ENCODE measurements around the gene XRN1. TPM values are rescaled to one million over a fixed set of nuclear protein-coding genes. Genes with fewer than 3 reads are reported as not detected.
"Not testable (repeated sequence)": the region's sequence is repeated elsewhere in the genome, so short reads cannot be mapped to it uniquely, and the experiment has no call there.

The XRN1 gene
- total RNA-seq, 2 experiments from 2014 or later: 27.9 to 29.4 TPM

GRCh38 chr3:142436951-142437585 is 10.8 kb downstream of the XRN1 start:
- CTCF ChIA-PET: no interaction called here
- POLR2A ChIA-PET: no interaction called here

- CTCF ChIA-PET: no interaction called here
- POLR2A ChIA-PET: interaction anchor here (0.7 kb wide), 1 partner anchor 98 kb away, joined by 6 read pairs; no protein-coding TSS in a partner anchor
Measured at GRCh38 chr3:142434503-142434902, 13.3 kb downstream of the XRN1 start.

- ChIA-PET POLR2A (no interaction called here), CTCF (no interaction called here)
Measured at GRCh38 chr3:142433110-142433509, 14.7 kb downstream of the XRN1 start.

GRCh38 chr3:142429582-142429981 is 18.3 kb downstream of the XRN1 start:
- CTCF ChIA-PET: no interaction called here
- POLR2A ChIA-PET: no interaction called here

- ChIA-PET POLR2A (no interaction called here), CTCF (no interaction called here)
Measured at GRCh38 chr3:142424754-142425153, 23.1 kb downstream of the XRN1 start.

DNA sequence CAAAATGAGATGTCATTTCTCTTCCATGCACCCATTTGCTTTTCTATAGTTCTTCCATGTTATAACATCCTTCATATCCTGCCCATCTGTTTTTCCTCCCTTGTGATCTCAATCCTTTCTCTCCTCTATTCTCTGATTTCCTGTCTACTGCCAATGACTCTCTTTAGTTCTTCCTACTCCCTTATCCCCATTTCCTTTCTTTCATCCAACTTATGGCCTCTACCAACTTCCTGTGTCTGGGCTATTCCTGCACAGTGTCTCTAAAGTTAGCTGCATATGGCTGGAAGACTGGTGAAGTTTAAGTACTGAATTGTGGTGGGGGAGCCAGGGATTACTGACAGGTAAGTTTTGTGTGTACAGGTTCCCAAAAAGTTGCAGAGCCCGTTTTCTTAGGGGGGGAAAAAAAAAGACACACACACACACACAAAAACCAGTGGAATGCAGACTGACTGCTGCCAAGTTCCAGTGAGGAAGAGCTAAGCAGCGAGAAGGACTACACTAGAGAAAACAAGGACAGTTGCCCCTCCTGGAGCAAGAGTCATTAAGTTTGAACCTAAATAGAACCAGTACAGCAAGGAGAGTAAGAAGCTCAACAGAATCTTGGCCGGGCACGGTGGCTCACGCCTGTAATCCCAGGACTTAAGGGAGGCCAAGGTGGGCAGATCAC is 28.8 kb downstream of the XRN1 start:
- ChIA-PET CTCF (no interaction called here), POLR2A (no interaction called here)

DNA sequence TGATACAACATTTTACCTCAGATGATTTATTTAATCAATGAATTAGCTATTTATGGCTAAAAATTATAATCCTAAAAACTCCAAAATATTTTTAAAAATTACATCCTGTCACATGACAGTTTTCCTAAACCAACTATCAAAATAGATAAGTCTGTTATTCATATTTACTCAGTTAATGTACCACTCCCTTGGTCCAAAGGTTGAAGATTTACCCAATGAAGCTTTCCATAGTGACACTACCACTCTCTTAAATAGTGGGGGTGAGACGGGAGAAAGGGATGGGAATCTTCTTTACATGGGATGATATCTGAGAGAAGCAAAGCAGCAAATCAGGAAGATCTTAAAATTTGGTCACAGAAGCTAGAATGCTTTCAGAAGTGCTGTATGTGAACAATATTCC is 30.5 kb downstream of the XRN1 start:
- ChIA-PET POLR2A (no interaction called here), CTCF (no interaction called here)

DNA sequence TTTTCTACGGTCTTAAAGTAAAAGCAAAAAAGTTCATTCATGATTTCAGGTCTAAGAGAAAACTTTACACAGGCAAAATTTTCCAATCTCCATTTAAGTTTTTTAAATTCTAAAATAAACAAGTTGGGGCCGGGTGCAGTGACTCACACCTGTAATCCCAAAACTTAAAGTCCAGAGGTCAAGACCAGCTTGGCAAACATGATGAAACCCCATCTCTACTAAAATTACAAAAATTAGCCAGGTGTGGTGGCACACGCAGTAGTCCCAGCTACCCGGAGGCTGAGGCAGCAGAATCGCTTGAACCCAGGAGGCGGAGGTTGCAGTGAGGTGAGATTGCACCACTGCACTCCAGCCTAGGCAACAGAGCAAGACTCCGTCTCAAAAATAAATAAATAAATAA is 47.3 kb downstream of the XRN1 start:
- POLR2A ChIA-PET, CTCF ChIA-PET: not testable (repeated sequence)

- POLR2A ChIA-PET: no interaction called here
- CTCF ChIA-PET: no interaction called here
Measured at GRCh38 chr3:142394921-142395622, 52.8 kb downstream of the XRN1 start.

DNA sequence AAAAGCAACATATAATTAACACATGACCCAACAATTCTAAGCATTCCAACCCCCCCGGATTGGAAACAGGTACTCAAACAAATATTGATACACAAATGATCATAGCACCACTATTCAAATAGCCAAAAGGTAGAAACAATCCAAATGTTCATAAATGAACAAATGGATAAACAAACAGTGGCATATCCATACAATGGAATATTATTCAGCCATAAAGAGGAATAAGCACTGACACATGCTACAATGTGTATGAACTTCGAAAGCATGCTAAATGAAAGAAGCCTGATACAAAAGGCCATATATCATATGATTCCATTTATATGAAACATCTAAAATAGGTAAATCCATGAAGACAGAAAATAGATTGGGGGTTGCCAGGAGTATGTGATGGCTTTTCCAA is 62.8 kb downstream of the XRN1 start:
- ChIA-PET POLR2A (no interaction called here), CTCF (no interaction called here)

- POLR2A ChIA-PET: no interaction called here
Measured at GRCh38 chr3:142374687-142375086, 73.2 kb downstream of the XRN1 start.

GRCh38 chr3:142369576-142369975 is 78.3 kb downstream of the XRN1 start:
- POLR2A ChIA-PET, CTCF ChIA-PET: not testable (repeated sequence)

More at GRCh38 chr3:142374687-142375086, 73.2 kb downstream of the XRN1 start:
- CTCF ChIA-PET: no interaction called here

DNA sequence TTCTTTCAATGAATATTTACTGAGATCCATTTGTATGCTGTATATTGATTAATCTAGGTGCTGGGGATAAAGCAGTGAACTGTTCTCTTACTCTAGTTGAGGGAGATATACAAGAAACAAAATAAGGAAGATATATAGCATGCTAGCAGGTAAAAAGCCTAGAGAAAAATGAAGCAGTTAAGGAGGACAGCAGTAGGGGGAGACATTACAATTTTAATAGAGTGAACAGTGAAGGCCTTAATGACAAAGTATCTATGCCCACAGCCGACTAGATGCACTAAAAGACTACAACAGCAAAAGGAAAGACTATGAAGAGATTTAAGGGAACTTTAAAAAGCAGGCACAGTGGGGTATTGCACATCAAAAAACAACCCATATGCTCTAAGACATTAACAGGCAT is 81.4 kb downstream of the XRN1 start:
- POLR2A ChIA-PET: no interaction called here
- CTCF ChIA-PET: no interaction called here

- POLR2A ChIA-PET: no interaction called here
- CTCF ChIA-PET: no interaction called here
Measured at GRCh38 chr3:142363936-142364467, 83.8 kb downstream of the XRN1 start.

GRCh38 chr3:142363433-142363832 is 84.4 kb downstream of the XRN1 start:
- CTCF ChIA-PET, POLR2A ChIA-PET: not testable (repeated sequence)

- POLR2A ChIA-PET: no interaction called here
- CTCF ChIA-PET: no interaction called here
Measured at GRCh38 chr3:142359367-142359766, 88.5 kb downstream of the XRN1 start.

GRCh38 chr3:142356818-142357217 is 91.0 kb downstream of the XRN1 start:
- POLR2A ChIA-PET: no interaction called here
- CTCF ChIA-PET: no interaction called here

GRCh38 chr3:142355692-142356091 is 92.1 kb downstream of the XRN1 start:
- CTCF ChIA-PET: no interaction called here
- POLR2A ChIA-PET: no interaction called here

GRCh38 chr3:142354076-142354475 is 93.8 kb downstream of the XRN1 start:
- ChIA-PET POLR2A (no interaction called here), CTCF (no interaction called here)

DNA sequence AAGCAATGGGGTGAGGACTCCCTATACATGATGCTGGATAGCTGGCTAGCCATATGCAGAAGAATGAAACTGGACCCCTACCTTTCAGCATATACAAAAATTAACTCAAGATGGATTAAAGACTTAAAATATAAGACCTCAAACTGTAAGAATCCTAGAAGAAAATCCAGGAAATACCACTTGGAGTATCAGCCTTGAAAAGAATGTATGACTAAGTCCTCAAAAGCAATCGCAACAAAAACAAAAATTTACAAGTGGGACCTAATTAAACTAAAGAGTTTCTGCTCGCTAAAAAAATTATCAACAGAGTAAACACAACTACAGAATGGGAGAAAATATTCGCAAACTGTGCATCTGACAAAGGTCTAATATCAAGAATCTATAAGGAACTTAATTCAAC is 94.3 kb downstream of the XRN1 start:
- ChIA-PET CTCF (no interaction called here), POLR2A (no interaction called here)

DNA sequence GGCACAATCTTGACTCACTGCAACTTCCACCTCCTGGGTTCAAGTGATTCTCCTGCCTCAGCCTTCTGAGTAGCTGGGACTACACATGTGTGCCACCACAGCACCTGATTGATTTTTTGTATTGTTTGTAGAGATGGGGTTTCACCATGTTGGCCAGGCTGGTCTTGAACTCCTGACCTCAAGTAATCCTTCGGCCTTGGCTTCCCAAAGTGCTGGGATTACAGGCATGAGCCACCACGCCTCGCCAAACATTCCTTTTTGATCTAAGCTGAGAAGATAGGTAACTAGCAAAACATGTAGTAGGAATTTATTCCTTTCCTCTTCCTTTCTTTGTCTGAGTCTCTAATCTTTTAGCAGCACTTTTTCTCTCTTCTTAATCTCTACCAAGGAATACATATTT is 95.1 kb downstream of the XRN1 start:
- POLR2A ChIA-PET, CTCF ChIA-PET: not testable (repeated sequence)
